Stimulated activated naive CD4-positive, alpha-beta T cell (primary cell): ENCODE measurements around the gene MIPEP.

Experiments used
- DNase-seq, 6 experiments: peaks; one replicate each; lab custom pipeline; 2025; lab: John Stamatoyannopoulos, UW

The MIPEP gene

GRCh38 chr13:23852351-23852750 lies 36.8 kb downstream of the MIPEP start:
- no peak for DNase-seq

GRCh38 chr13:23851106-23851505 lies 38.1 kb downstream of the MIPEP start:
- no peak for DNase-seq

GRCh38 chr13:23850134-23850533 lies 39.1 kb downstream of the MIPEP start:
- no peak for DNase-seq

GRCh38 chr13:23849670-23850069 lies 39.5 kb downstream of the MIPEP start:
- DNase-seq = no peak

- DNase-seq = no peak
Measured at GRCh38 chr13:23848646-23849141, 40.5 kb downstream of the MIPEP start.

- DNase-seq = no peak
Measured at GRCh38 chr13:23848019-23848418, 41.2 kb downstream of the MIPEP start.

- DNase-seq = no peak
Measured at GRCh38 chr13:23847497-23847896, 41.7 kb downstream of the MIPEP start.

GRCh38 chr13:23845105-23845725 lies 44.0 kb downstream of the MIPEP start:
- no peak for DNase-seq

GRCh38 chr13:23844132-23844531 lies 45.1 kb downstream of the MIPEP start:
- no peak for DNase-seq

GRCh38 chr13:23843436-23843835 lies 45.8 kb downstream of the MIPEP start:
- DNase-seq = no peak

GRCh38 chr13:23842406-23842805 lies 46.8 kb downstream of the MIPEP start:
- DNase-seq = no peak

- no peak for DNase-seq
Measured at GRCh38 chr13:23833733-23834611, 55.2 kb downstream of the MIPEP start.

GRCh38 chr13:23828866-23829265 lies 60.3 kb downstream of the MIPEP start:
- no peak for DNase-seq

GRCh38 chr13:23828086-23828485 lies 61.1 kb downstream of the MIPEP start:
- no peak for DNase-seq

- DNase-seq = no peak
Measured at GRCh38 chr13:23825179-23825578, 64.0 kb downstream of the MIPEP start.

GRCh38 chr13:23824371-23824770 lies 64.8 kb downstream of the MIPEP start:
- DNase-seq = no peak

GRCh38 chr13:23822252-23822824 lies 66.9 kb downstream of the MIPEP start:
- DNase-seq = no peak

- DNase-seq = no peak
Measured at GRCh38 chr13:23820530-23820929, 68.7 kb downstream of the MIPEP start.

GRCh38 chr13:23817830-23818229 lies 71.4 kb downstream of the MIPEP start:
- no peak for DNase-seq

- no peak for DNase-seq
Measured at GRCh38 chr13:23817136-23817535, 72.1 kb downstream of the MIPEP start.

GRCh38 chr13:23813635-23814034 lies 75.6 kb downstream of the MIPEP start:
- no peak for DNase-seq

- no peak for DNase-seq
Measured at GRCh38 chr13:23811366-23812062, 77.7 kb downstream of the MIPEP start.
